DOHH2 (cell line): Measurements from ENCODE around the gene LGR5.

Experiments
- H3F3A ChIP-seq: fragments of 200-600 bp; sonication (generic), shearing (Covaris generic); 2 replicates; pipeline ENCODE4 v1.6.0; 2016; ENCODE audit warnings: antibody characterized with exemption, mild to moderate bottlenecking; ENCODE audit not compliant: control insufficient read depth, insufficient read depth
- H3K27ac ChIP-seq: fragments of 200-600 bp; sonication (generic); 2 replicates; pipeline ENCODE4 v1.5.1; 2014; ENCODE audit warnings: low read depth, mild to moderate bottlenecking, low read length, moderate library complexity
- H3K27me3 ChIP-seq: fragments of 200-600 bp; sonication (generic); 2 replicates; pipeline ENCODE4 v1.6.1; 2014; ENCODE audit warnings: mild to moderate bottlenecking, low read length, mixed read lengths; ENCODE audit not compliant: control insufficient read depth
- H3K36me3 ChIP-seq: fragments of 200-600 bp; sonication (generic); 2 replicates; pipeline ENCODE4 v1.6.1; 2014; ENCODE audit warnings: mild to moderate bottlenecking, low read length, moderate library complexity, mixed read lengths; ENCODE audit not compliant: control insufficient read depth
- H3K4me1 ChIP-seq: fragments of 200-600 bp; sonication (generic); 2 replicates; pipeline ENCODE4 v1.6.1; 2014; ENCODE audit warnings: mild to moderate bottlenecking, low read length, mixed read lengths; ENCODE audit not compliant: control insufficient read depth
- H3K4me2 ChIP-seq: fragments of 200-600 bp; sonication (generic); 2 replicates; pipeline ENCODE4 v1.6.0; 2014; ENCODE audit warnings: mild to moderate bottlenecking, low read length, moderate library complexity
- H3K4me3 ChIP-seq: fragments of 200-600 bp; sonication (generic); 2 replicates; pipeline ENCODE4 v1.5.1; 2014; ENCODE audit warnings: mild to moderate bottlenecking, low read length, mixed read lengths
- H3K79me2 ChIP-seq: fragments of 200-600 bp; sonication (generic); 2 replicates; pipeline ENCODE4 v1.6.1; 2014; ENCODE audit warnings: mild to moderate bottlenecking, low read length, mixed read lengths; ENCODE audit not compliant: control insufficient read depth
- H3K9me2 ChIP-seq: fragments of 200-600 bp; sonication (generic); replicated peaks from 2 replicates; pipeline ENCODE4 v1.6.1; 2014; ENCODE audit warnings: mild to moderate bottlenecking, low read length, mixed read lengths; ENCODE audit not compliant: control insufficient read depth
- H3K9me3 ChIP-seq: fragments of 200-600 bp; sonication (generic); 2 replicates; pipeline ENCODE4 v1.6.1; 2014; ENCODE audit warnings: antibody characterized with exemption, low read length, mixed read lengths; ENCODE audit not compliant: control insufficient read depth, insufficient read depth
- H4K20me1 ChIP-seq: fragments of 200-600 bp; sonication (generic); 2 replicates; pipeline ENCODE4 v1.6.0; 2014; ENCODE audit warnings: low read depth, mild to moderate bottlenecking, antibody characterized with exemption, low read length, moderate library complexity; ENCODE audit not compliant: control insufficient read depth, insufficient read depth
- CTCF ChIP-seq: fragments of 200-600 bp; sonication (generic); IDR thresholded peaks from one replicate; pipeline ENCODE4 v1.5.1; 2014; ENCODE audit warnings: antibody characterized with exemption, mild to moderate bottlenecking, low read depth, low read length; ENCODE audit not compliant: poor library complexity, severe bottlenecking
- EZH2phosphoT487 ChIP-seq: fragments of 200-600 bp; sonication (generic); IDR thresholded peaks from 2 replicates; pipeline ENCODE4 v1.6.1; 2017; ENCODE audit warnings: borderline replicate concordance, mild to moderate bottlenecking, antibody characterized with exemption, low read length, moderate library complexity, mixed read lengths

LGR5 gene

GRCh38 chr12:71536939-71537622, 97.5 kb downstream of the LGR5 start:
- Histone ChIP-seq H3K27me3 (no peaks in the 10 kb centered on the region), H3K27ac (no peak overlapping the region), H4K20me1 (no peaks in the 10 kb centered on the region), H3F3A (no peaks in the 10 kb centered on the region), H3K4me2 (no peak overlapping the region), H3K9me3 (no peaks in the 10 kb centered on the region), H3K36me3 (no peaks in the 10 kb centered on the region), H3K79me2 (no peaks in the 10 kb centered on the region), H3K4me1 (no peaks in the 10 kb centered on the region), H3K4me3 (no peak overlapping the region), H3K9me2 (no peaks in the 10 kb centered on the region)
- TF ChIP-seq CTCF (no peak), EZH2phosphoT487 (no peak)

GRCh38 chr12:71538807-71539206, 99.2 kb downstream of the LGR5 start:
- Histone ChIP-seq H3K4me3 (no peak overlapping the region), H3F3A (no peaks in the 10 kb centered on the region), H3K27me3 (no peaks in the 10 kb centered on the region; the same call in 1 of the 2 replicates), H3K4me2 (no peak overlapping the region), H3K4me1 (no peaks in the 10 kb centered on the region), H3K27ac (no peak overlapping the region), H3K9me2 (no peaks in the 10 kb centered on the region), H3K36me3 (no peaks in the 10 kb centered on the region), H3K79me2 (no peaks in the 10 kb centered on the region), H4K20me1 (no peaks in the 10 kb centered on the region), H3K9me3 (no peaks in the 10 kb centered on the region)
- no peak for TF ChIP-seq EZH2phosphoT487
- TF ChIP-seq CTCF, result no peak

GRCh38 chr12:71541583-71541982, 102.0 kb downstream of the LGR5 start:
- no peaks in the 10 kb centered on the region; the same call in 1 of the 2 replicates for H3K27me3 ChIP-seq
- H3K27ac ChIP-seq, result no peak overlapping the region
- no peaks in the 10 kb centered on the region for H3K79me2 ChIP-seq
- H3K36me3 ChIP-seq, result no peaks in the 10 kb centered on the region
- no peak overlapping the region for H3K4me3 ChIP-seq
- H3K4me1 ChIP-seq, result no peaks in the 10 kb centered on the region
- H4K20me1 ChIP-seq, result no peaks in the 10 kb centered on the region
- no peaks in the 10 kb centered on the region for H3K9me3 ChIP-seq
- no peak overlapping the region for H3K4me2 ChIP-seq
- TF ChIP-seq CTCF (no peak), EZH2phosphoT487 (no peak)
- H3K9me2 ChIP-seq, result no peaks in the 10 kb centered on the region
- no peaks in the 10 kb centered on the region for H3F3A ChIP-seq
